ENCODE measurements around the gene NRXN3.

NRXN3 gene

GRCh38 chr14:79530555-79530954 lies 1360.4 kb downstream of the NRXN3 start:
- DNase-seq (ENCODE audit: low spot score), result no peak
- no peak for TF ChIP-seq CTCF (IDR thresholded peaks at IDR 0.05; ENCODE audit: extremely low read depth, missing control alignments)

GRCh38 chr14:79534703-79535353 lies 1364.7 kb downstream of the NRXN3 start:
- DNase-seq (ENCODE audit: low spot score), result no peak
- TF ChIP-seq CTCF (IDR thresholded peaks at IDR 0.05; ENCODE audit: extremely low read depth, missing control alignments), result no peak

GRCh38 chr14:79540394-79540793 lies 1370.2 kb downstream of the NRXN3 start:
- TF ChIP-seq CTCF (IDR thresholded peaks at IDR 0.05; ENCODE audit: extremely low read depth, missing control alignments), result no peak
- DNase-seq (ENCODE audit: low spot score), result no peak

GRCh38 chr14:79542121-79542520 lies 1371.9 kb downstream of the NRXN3 start:
- no peak for TF ChIP-seq CTCF (IDR thresholded peaks at IDR 0.05; ENCODE audit: extremely low read depth, missing control alignments)
- DNase-seq (ENCODE audit: low spot score), result no peak

GRCh38 chr14:79543348-79543747 lies 1373.2 kb downstream of the NRXN3 start:
- no peak for TF ChIP-seq CTCF (IDR thresholded peaks at IDR 0.05; ENCODE audit: extremely low read depth, missing control alignments)
- DNase-seq (ENCODE audit: low spot score), result no peak

GRCh38 chr14:79543967-79544697 lies 1374.0 kb downstream of the NRXN3 start:
- DNase-seq (ENCODE audit: low spot score), result no peak
- no peak for TF ChIP-seq CTCF (IDR thresholded peaks at IDR 0.05; ENCODE audit: extremely low read depth, missing control alignments)

- no peak for TF ChIP-seq CTCF (IDR thresholded peaks at IDR 0.05; ENCODE audit: extremely low read depth, missing control alignments)
- DNase-seq (ENCODE audit: low spot score), result no peak
These were observed 1374.5 kb downstream of the NRXN3 start for GRCh38 chr14:79544698-79545070.

Measured in GM20000 (cell line).